ENCODE results near the gene NOL4L.

NOL4L gene

GRCh38 chr20:32585011-32585585 lies at the start of gene NOL4L:
Gene NOL4L, minus strand, starts transcription at chr20:32585333. Its CDS starts 443 bp downstream, at chr20:32584890.
- DNase-seq = no peak

GRCh38 chr20:32634041-32634805 lies 49.1 kb upstream of the NOL4L start:
- no peak for DNase-seq

- DNase-seq = no peak
Observed at GRCh38 chr20:32632461-32633354, 47.6 kb upstream of the NOL4L start.

- DNase-seq = no peak
Observed at GRCh38 chr20:32631933-32632460, 46.9 kb upstream of the NOL4L start.

- DNase-seq = no peak
Observed at GRCh38 chr20:32629813-32630212, 44.7 kb upstream of the NOL4L start.

GRCh38 chr20:32628960-32629530 lies 43.9 kb upstream of the NOL4L start:
- DNase-seq = no peak

- DNase-seq = no peak
Observed at GRCh38 chr20:32626859-32627636, 41.9 kb upstream of the NOL4L start.

- DNase-seq = no peak
Observed at GRCh38 chr20:32626407-32626806, 41.3 kb upstream of the NOL4L start.

GRCh38 chr20:32625996-32626395 lies 40.9 kb upstream of the NOL4L start:
- DNase-seq = no peak

GRCh38 chr20:32624687-32625345 lies 39.7 kb upstream of the NOL4L start:
- no peak for DNase-seq

- no peak for DNase-seq
Observed at GRCh38 chr20:32623667-32624157, 38.6 kb upstream of the NOL4L start.

GRCh38 chr20:32622585-32623468 lies 37.7 kb upstream of the NOL4L start:
- no peak for DNase-seq

GRCh38 chr20:32621891-32622584 lies 36.9 kb upstream of the NOL4L start:
- no peak for DNase-seq

GRCh38 chr20:32621071-32621890 lies 36.1 kb upstream of the NOL4L start:
- no peak for DNase-seq

- DNase-seq = no peak
Observed at GRCh38 chr20:32619586-32619985, 34.5 kb upstream of the NOL4L start.

- no peak for DNase-seq
Observed at GRCh38 chr20:32614772-32615171, 29.6 kb upstream of the NOL4L start.

- no peak for DNase-seq
Observed at GRCh38 chr20:32614303-32614702, 29.2 kb upstream of the NOL4L start.

- DNase-seq = no peak
Observed at GRCh38 chr20:32613192-32614053, 28.3 kb upstream of the NOL4L start.
